HG03442 (cell line): ENCODE data around the gene SYVN1.
A peak's percentile ranks its signal among the peaks of the same experiment; 100 is the strongest.
"Not testable (repeated sequence)": the region's sequence is repeated elsewhere in the genome, so short reads cannot be mapped to it uniquely, and the experiment has no call there.

ENCODE experiments used
- ATAC-seq: cut with Tn5 transposase; IDR thresholded peaks from one replicate; pipeline ENCODE4 v1.9.1; 2021; ENCODE audit warnings: mild to moderate bottlenecking, moderate library complexity; ENCODE audit not compliant: unreplicated experiment

The SYVN1 gene

GRCh38 chr11:65152122-65152521 is 17.8 kb upstream of the SYVN1 start:
- ATAC-seq, result no peak

DNA sequence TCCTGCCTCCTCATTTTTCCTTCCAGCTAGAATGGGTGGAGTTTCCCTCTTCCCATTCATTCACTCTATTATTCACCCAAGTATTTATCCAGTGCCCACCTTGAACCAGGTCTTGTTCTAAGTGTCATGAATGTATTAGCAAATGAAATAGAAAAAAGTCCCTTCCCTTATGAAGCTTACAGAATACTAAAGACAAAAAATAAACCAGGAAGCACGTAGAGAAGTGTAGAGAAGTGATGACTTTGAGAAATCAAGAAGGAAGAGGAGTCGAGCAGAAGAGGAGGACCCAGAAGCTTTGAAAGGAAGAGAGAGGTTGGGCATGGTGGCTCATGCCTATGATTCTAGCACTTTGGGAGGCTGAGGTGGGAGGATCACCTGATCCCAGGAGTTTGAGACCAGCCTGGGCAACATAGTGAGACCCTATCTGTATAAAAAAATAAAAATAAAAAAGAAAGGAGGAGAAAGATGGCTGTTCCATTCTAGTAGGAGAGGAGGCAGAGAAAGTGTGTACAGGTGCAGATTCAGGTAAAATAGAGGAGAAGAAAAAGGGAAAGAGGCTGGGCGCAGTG is 17.1 kb upstream of the SYVN1 start:
- ATAC-seq, result no peak

DNA sequence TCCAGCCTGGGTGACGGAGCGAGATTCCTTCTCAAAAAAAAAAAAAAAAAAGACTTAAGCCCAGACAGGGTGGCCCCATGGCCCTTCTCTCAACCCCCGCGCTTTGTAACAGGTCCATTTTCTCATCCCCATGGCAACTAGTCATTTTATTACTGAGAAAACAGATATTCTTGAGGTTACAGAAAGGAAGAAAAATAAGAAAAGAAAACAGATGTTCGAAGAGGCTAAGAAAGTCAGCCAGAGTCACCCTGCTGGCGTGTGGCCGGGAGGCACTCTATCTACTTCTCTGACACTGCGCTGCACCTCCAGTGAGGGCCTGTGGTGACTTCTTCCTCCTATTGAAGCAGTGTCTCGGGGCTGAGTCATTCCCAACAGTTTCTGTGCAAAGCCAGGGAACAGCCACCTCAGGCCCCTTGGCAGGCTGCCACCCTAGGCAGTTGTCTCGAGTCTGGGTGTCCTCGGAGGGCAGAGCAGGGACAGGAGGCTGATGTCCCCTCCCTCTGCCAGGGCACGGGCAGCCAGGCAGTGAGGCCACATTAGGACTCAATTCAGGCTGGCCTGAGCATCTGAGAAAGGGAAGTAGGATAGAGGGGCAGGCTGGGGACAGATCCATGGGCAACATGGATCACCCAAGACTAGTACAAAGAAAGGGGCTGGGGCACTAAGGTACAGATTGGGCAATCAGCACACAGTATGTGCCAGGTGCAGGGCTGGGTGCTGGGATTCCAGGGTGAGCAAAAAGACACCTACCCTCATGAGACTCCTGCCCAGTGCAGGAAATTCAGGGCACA is 16.4 kb upstream of the SYVN1 start:
- ATAC-seq, result peak; percentile 49

DNA sequence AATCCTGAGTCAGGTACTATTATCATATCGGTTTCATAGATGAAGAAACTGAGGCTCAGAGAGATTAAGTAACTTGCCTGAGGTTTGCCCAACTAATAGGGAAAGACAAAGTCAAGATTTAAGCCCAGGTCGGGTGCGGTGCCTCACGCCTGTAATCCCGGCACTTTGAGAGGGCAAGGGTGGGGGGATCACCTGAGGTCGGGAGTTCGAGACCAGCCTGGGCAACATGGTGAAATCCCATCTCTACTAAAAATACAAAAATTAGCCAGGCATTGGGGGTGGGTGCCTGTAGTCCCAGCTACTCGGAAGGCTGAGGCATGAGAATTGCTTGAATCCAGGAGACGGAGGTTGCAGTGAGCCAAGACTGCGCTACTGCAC is 15.8 kb upstream of the SYVN1 start:
- ATAC-seq, result not testable (repeated sequence)

GRCh38 chr11:65148657-65149056 is 14.3 kb upstream of the SYVN1 start:
- no peak for ATAC-seq

- ATAC-seq, result no peak
Measured at GRCh38 chr11:65147352-65148075, 13.2 kb upstream of the SYVN1 start.

GRCh38 chr11:65141896-65142494 is 7.7 kb upstream of the SYVN1 start:
- ATAC-seq, result no peak

GRCh38 chr11:65136515-65137096 is 2.3 kb upstream of the SYVN1 start:
- no peak for ATAC-seq

GRCh38 chr11:65135633-65136145 is 1.4 kb upstream of the SYVN1 start:
- no peak for ATAC-seq

GRCh38 chr11:65134952-65135632 is 773 bp upstream of the SYVN1 start:
- ATAC-seq, result peak; percentile 64

DNA sequence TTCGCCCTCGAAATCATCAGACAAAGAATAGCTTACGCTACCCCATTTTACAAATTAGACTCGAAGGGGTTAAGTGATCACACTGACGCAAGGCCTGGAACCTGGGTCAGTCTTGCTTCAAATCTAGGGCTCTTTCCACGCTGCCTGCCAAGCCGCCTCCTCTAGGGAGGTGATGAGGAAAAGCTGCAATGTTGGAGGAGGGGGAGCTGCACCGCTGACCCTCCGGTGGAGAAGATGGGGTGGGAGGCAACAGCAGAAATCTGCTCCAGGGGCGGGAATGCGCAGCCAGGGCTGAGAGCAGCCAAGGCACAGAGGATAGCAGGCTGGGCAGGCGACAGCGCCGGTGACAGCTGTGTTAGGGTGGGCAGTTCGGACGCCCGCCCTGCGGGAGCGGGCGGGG is 595 bp downstream of the SYVN1 start:
- ATAC-seq, result no peak

DNA sequence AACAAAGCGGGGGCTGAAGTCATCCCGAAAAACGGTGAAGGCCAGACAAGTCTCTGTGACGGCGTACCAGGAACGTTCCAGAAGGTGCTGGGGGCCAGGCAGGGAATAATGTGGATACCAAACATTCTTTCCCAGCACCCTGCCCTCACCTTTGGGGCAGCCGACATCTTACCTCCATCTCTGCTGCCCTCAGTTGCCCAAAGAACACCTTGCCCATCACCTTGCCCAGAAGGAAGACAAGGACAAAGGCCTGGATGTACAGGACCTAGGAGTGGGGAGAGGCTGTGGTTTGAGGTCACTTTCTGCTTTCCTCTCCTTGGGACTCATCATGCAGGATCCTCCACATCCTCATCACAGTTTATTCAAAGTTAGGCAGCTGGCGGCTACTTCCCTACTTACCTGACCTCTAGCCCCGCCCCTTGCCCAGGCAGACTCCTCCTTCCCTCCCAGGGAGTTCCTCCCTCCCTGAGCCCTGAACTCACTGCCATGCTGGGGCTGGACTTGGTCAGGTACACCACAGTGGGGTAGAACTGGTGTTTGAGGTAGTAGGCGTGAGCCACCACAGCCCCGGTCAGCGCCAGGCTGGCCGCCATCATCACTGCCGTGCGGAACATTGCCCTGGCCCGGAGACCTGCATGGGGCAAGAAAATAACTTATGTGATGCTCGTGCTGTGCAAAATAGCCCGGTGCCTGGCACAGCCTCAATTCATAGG is 1.2 kb downstream of the SYVN1 start:
- no peak for ATAC-seq

DNA sequence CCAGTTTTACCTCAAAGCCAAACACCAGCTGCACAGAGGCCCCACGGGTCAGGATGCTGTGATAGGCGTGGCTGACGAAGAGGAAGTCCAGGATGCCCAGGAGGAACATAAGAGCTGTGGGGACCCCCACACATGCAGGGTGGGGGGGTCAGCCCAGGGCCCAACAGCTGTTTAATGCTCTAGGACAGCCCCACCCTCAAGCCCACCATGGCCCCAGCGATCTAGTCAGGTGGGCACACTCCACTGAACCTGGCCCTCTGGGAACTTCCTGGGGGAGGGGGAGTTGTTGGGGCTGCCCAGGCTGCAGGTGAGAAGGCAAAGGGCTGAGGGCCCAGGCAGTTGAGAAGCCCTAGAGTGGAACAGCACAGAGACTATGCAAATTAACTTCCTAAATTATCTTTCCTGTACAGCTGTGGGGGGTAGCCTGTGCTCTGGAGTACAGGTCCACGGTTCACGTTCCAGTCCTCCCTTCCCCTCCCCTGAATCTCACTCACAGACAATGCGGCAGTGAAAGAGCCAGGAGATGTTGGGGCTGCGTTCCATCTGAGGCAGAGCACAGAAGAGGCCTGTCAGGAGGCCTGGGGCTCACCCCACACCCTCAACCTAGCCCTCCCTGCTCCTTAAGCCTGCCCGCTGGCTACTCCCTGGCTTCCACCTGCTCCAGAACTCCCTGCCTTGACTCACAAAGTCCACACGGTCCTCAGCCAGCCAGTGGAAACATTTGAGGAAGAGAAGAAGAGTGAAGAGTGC is 1.9 kb downstream of the SYVN1 start:
- no peak for ATAC-seq

- no peak for ATAC-seq
Measured at GRCh38 chr11:65131895-65132237, 2.5 kb downstream of the SYVN1 start.

GRCh38 chr11:65131417-65131776 is 2.9 kb downstream of the SYVN1 start:
- ATAC-seq, result no peak

GRCh38 chr11:65130631-65131416 is 3.5 kb downstream of the SYVN1 start:
- ATAC-seq, result no peak

- ATAC-seq, result no peak
Measured at GRCh38 chr11:65129649-65130441, 4.5 kb downstream of the SYVN1 start.
